H9 (cell line): Measurements from ENCODE around the gene PKD1. TPM values are rescaled to one million over a fixed set of nuclear protein-coding genes. Genes with fewer than 3 reads are reported as not detected.

ENCODE experiments used
- DNase-seq: peaks from one replicate; pipeline ENCODE4 v3.0.0-alpha.2; 2017
- H2AFZ ChIP-seq: one replicate; pipeline ENCODE4 v1.6.1; 2013; ENCODE audit warnings: mild to moderate bottlenecking, low read length, control low read depth, moderate library complexity
- H2AK5ac ChIP-seq: 2 replicates; pipeline ENCODE4 v1.6.1; 2013; ENCODE audit warnings: low read length, control low read depth, mixed read lengths; ENCODE audit not compliant: insufficient read length
- H2BK120ac ChIP-seq: one replicate; pipeline ENCODE4 v1.6.1; 2013; ENCODE audit warnings: low read depth, mild to moderate bottlenecking, low read length, control low read depth, inconsistent platforms; ENCODE audit not compliant: poor library complexity, severe bottlenecking
- H2BK12ac ChIP-seq: 2 replicates; pipeline ENCODE4 v1.6.1; 2013; ENCODE audit warnings: low read length, control low read depth, mixed read lengths, low read depth; ENCODE audit not compliant: insufficient read length
- H2BK15ac ChIP-seq: 2 replicates; pipeline ENCODE4 v1.6.1; 2013; ENCODE audit warnings: low read depth, low read length, control low read depth
- H2BK20ac ChIP-seq: one replicate; pipeline ENCODE4 v1.6.1; 2013; ENCODE audit warnings: low read depth, mild to moderate bottlenecking, low read length, control low read depth, inconsistent platforms; ENCODE audit not compliant: poor library complexity, severe bottlenecking
- H2BK5ac ChIP-seq: 2 replicates; pipeline ENCODE4 v1.6.1; 2013; ENCODE audit warnings: low read length, control low read depth, mixed read lengths; ENCODE audit not compliant: insufficient read length
- H3K14ac ChIP-seq: 2 replicates; pipeline ENCODE4 v1.6.1; 2013; ENCODE audit warnings: low read length, control low read depth; ENCODE audit not compliant: insufficient read depth
- H3K18ac ChIP-seq: 2 replicates; pipeline ENCODE4 v1.6.1; 2013; ENCODE audit warnings: low read depth, mild to moderate bottlenecking, mixed read lengths, low read length, control low read depth; ENCODE audit not compliant: insufficient read length
- H3K23ac ChIP-seq: 2 replicates; pipeline ENCODE4 v1.6.1; 2013; ENCODE audit warnings: low read length, control low read depth, mixed read lengths, low read depth; ENCODE audit not compliant: insufficient read length
- H3K23me2 ChIP-seq: 2 replicates; pipeline ENCODE4 v1.6.1; 2013; ENCODE audit warnings: low read depth, mild to moderate bottlenecking, mixed read lengths, low read length, control low read depth; ENCODE audit not compliant: insufficient read length, poor library complexity, severe bottlenecking
- H3K27ac ChIP-seq: 2 replicates; pipeline ENCODE4 v1.5.1; 2013; ENCODE audit warnings: low read length, control low read depth, mixed read lengths, low read depth; ENCODE audit not compliant: insufficient read length
- H3K27me3 ChIP-seq: 2 replicates; pipeline ENCODE4 v1.6.1; 2013; ENCODE audit warnings: low read length, control low read depth, inconsistent platforms; ENCODE audit not compliant: insufficient read depth
- H3K4ac ChIP-seq: 2 replicates; pipeline ENCODE4 v1.6.1; 2013; ENCODE audit warnings: low read depth, mild to moderate bottlenecking, control low read depth, inconsistent platforms, low read length, moderate library complexity
- H3K4me1 ChIP-seq: 2 replicates; pipeline ENCODE4 v1.6.1; 2013; ENCODE audit warnings: low read length, control low read depth, inconsistent platforms; ENCODE audit not compliant: insufficient read depth
- H3K4me2 ChIP-seq: 2 replicates; pipeline ENCODE4 v1.6.1; 2013; ENCODE audit warnings: low read length, control low read depth, mixed read lengths; ENCODE audit not compliant: insufficient read length, insufficient read depth
- H3K56ac ChIP-seq: 2 replicates; pipeline ENCODE4 v1.6.1; 2013; ENCODE audit warnings: low read depth, mild to moderate bottlenecking, mixed read lengths, low read length, control low read depth; ENCODE audit not compliant: insufficient read length
- H3K79me1 ChIP-seq: 2 replicates; pipeline ENCODE4 v1.6.1; 2013; ENCODE audit warnings: low read depth, mild to moderate bottlenecking, moderate library complexity, low read length, control low read depth, inconsistent platforms; ENCODE audit not compliant: insufficient read depth, poor library complexity, severe bottlenecking
- H3K79me2 ChIP-seq: 2 replicates; pipeline ENCODE4 v1.6.1; 2013; ENCODE audit warnings: low read length, control low read depth, inconsistent platforms; ENCODE audit not compliant: insufficient read depth
- H3K9ac ChIP-seq: 2 replicates; pipeline ENCODE4 v1.6.1; 2013; ENCODE audit warnings: low read length, control low read depth, mixed read lengths; ENCODE audit not compliant: insufficient read length; ENCODE audit errors: extremely low read depth
- H3K9me3 ChIP-seq: one replicate; pipeline ENCODE4 v1.6.1; 2013; ENCODE audit warnings: low read depth, low read length, inconsistent platforms; ENCODE audit not compliant: control insufficient read depth
- H3T11ph ChIP-seq: one replicate; pipeline ENCODE4 v1.6.1; 2013; ENCODE audit warnings: mild to moderate bottlenecking, low read length, control low read depth, inconsistent platforms
- H4K20me1 ChIP-seq: one replicate; pipeline ENCODE4 v1.6.1; 2013; ENCODE audit not compliant: control insufficient read depth, insufficient read length, insufficient read depth
- H4K5ac ChIP-seq: 2 replicates; pipeline ENCODE4 v1.6.1; 2013; ENCODE audit warnings: low read depth, mild to moderate bottlenecking, mixed read lengths, low read length, control low read depth; ENCODE audit not compliant: insufficient read length
- H4K8ac ChIP-seq: replicated peaks from 2 replicates; pipeline ENCODE4 v1.6.1; 2013; ENCODE audit warnings: low read length, control low read depth, mixed read lengths, low read depth; ENCODE audit not compliant: insufficient read length
- H4K91ac ChIP-seq: 2 replicates; pipeline ENCODE4 v1.6.1; 2013; ENCODE audit warnings: low read depth, mild to moderate bottlenecking, moderate library complexity, mixed read lengths, low read length, control low read depth; ENCODE audit not compliant: insufficient read length
- H3K27ac Mint-ChIP-seq, 3 experiments: 2 replicates in 2 of 3; 3 replicates in 1 of 3; pipeline ENCODE4 v1.8.0; 2020 to 2021; ENCODE audit warnings: mixed read lengths in 3 of 3, mild to moderate bottlenecking in 1 of 3, moderate library complexity in 1 of 3
- H3K27me3 Mint-ChIP-seq: 2 replicates; pipeline ENCODE4 v1.8.0; 2021; ENCODE audit warnings: low read depth, mild to moderate bottlenecking, moderate library complexity, mixed read lengths
- H3K36me3 Mint-ChIP-seq, 3 experiments: 2 replicates in 2 of 3; 3 replicates in 1 of 3; pipeline ENCODE4 v1.8.0; 2020 to 2021; ENCODE audit warnings: low read depth in 3 of 3, mixed read lengths in 3 of 3; ENCODE audit not compliant: insufficient read depth in 1 of 3
- H3K4me1 Mint-ChIP-seq, 2 experiments: 2 replicates each; pipeline ENCODE4 v1.8.0; 2020; ENCODE audit warnings: mixed read lengths in 2 of 2
- H3K4me3 Mint-ChIP-seq, 2 experiments: 2 replicates in 1 of 2; 3 replicates in 1 of 2; pipeline ENCODE4 v1.8.0; 2020 to 2021; ENCODE audit warnings: mild to moderate bottlenecking in 2 of 2, mixed read lengths in 2 of 2, moderate library complexity in 1 of 2
- H3K9me3 Mint-ChIP-seq, 2 experiments: 2 replicates in 1 of 2; 3 replicates in 1 of 2; pipeline ENCODE4 v1.8.0; 2020; ENCODE audit warnings: mild to moderate bottlenecking in 2 of 2, mixed read lengths in 2 of 2, moderate library complexity in 1 of 2
- CTCF ChIP-seq: fragments of 200-600 bp; sonication (generic); conservative IDR thresholded peaks from 3 replicates; pipeline ENCODE4 v1.8.0; 2021; ENCODE audit warnings: antibody characterized with exemption, mild to moderate bottlenecking
- WGBS: extraction: QIAGEN DNeasy Blood & Tissue Kit; methylation state at CpG from one replicate; pipeline ENCODE4 v1.1.7; 2013; ENCODE audit warnings: missing lambda C conversion rate, low lambda C conversion rate, mixed read lengths; ENCODE audit not compliant: insufficient read length; ENCODE audit errors: extremely low coverage; 5-methylcytosine and 5-hydroxymethylcytosine counted together
- total RNA-seq: library from RNA; stranded (reverse); gene quantifications from 2 replicates; pipeline ENCODE4 v1.2.1, GENCODE V29; 2021

The PKD1 gene
- total RNA-seq, 1 experiment from 2014 or later = 88.0 TPM

GRCh38 chr16:2063861-2064260 lies 71.8 kb downstream of the PKD1 start:
- no peaks in the 10 kb centered on the region for H3K27me3 Mint-ChIP-seq
- Histone ChIP-seq H3K23ac (no peak overlapping the region), H4K5ac (no peak overlapping the region), H3K27ac (no peak overlapping the region), H3K27me3 (no peaks in the 10 kb centered on the region), H2BK12ac (no peak overlapping the region), H3K4me2 (no peak overlapping the region), H3K23me2 (peaks cover 3% of the 10 kb centered on the region), H4K20me1 (no peaks in the 10 kb centered on the region), H4K91ac (no peak overlapping the region), H2BK20ac (no peak overlapping the region), H3K9ac (no peak overlapping the region), H2BK5ac (no peak overlapping the region), H3K4me1 (no peaks in the 10 kb centered on the region), H3K18ac (no peak overlapping the region), H4K8ac (no peak overlapping the region), H3K9me3 (no peaks in the 10 kb centered on the region), H3T11ph (no peak overlapping the region), H3K56ac (no peak overlapping the region), H2AFZ (no peak overlapping the region), H3K14ac (no peak overlapping the region), H2BK120ac (no peak overlapping the region), H2AK5ac (no peak overlapping the region), H3K79me2 (no peaks in the 10 kb centered on the region), H3K4ac (no peak overlapping the region), H3K79me1 (no peaks in the 10 kb centered on the region), H2BK15ac (no peak overlapping the region)
- no peak for DNase-seq
- no peak for TF ChIP-seq CTCF
- WGBS = no CpG with 5 or more reads among the region's 25 CpGs
- H3K9me3 Mint-ChIP-seq = no peaks in the 10 kb centered on the region
- H3K4me3 Mint-ChIP-seq = no peak overlapping the region
- no peak overlapping the region for H3K27ac Mint-ChIP-seq
- H3K4me1 Mint-ChIP-seq = no peaks in the 10 kb centered on the region
- peaks cover 8 to 44% (median 25%) of the 10 kb centered on the region in 3 experiments; a peak in 6 of 7 replicates for H3K36me3 Mint-ChIP-seq
